Mammary epithelial cell (primary cell): Measurements from ENCODE around the gene TAX1BP3.

Experiments used
- EZH2 ChIP-seq: IDR thresholded peaks from 2 replicates; pipeline ENCODE4 v1.6.1; 2012; ENCODE audit warnings: low read length, inconsistent platforms, borderline replicate concordance
- TF ChIP-seq, protein P1 (sequence below), 2 donors: IDR thresholded peaks in 1 of 2; conservative IDR thresholded peaks in 1 of 2; 2 replicates each; pipeline ENCODE4 v1.5.1; 2011 to 2012; ENCODE audit warnings: inconsistent platforms in 2 of 2, low read length in 2 of 2, mild to moderate bottlenecking in 2 of 2, control low read depth in 1 of 2, low read depth in 1 of 2; ENCODE audit not compliant: insufficient read depth in 1 of 2; ENCODE audit errors: extremely low read depth in 1 of 2

GRCh38 chr17:3613124-3613523 lies 55.3 kb downstream of the TAX1BP3 start:
- TF ChIP-seq, protein P1, sequence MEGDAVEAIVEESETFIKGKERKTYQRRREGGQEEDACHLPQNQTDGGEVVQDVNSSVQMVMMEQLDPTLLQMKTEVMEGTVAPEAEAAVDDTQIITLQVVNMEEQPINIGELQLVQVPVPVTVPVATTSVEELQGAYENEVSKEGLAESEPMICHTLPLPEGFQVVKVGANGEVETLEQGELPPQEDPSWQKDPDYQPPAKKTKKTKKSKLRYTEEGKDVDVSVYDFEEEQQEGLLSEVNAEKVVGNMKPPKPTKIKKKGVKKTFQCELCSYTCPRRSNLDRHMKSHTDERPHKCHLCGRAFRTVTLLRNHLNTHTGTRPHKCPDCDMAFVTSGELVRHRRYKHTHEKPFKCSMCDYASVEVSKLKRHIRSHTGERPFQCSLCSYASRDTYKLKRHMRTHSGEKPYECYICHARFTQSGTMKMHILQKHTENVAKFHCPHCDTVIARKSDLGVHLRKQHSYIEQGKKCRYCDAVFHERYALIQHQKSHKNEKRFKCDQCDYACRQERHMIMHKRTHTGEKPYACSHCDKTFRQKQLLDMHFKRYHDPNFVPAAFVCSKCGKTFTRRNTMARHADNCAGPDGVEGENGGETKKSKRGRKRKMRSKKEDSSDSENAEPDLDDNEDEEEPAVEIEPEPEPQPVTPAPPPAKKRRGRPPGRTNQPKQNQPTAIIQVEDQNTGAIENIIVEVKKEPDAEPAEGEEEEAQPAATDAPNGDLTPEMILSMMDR (conservative IDR thresholded peaks at IDR 0.05 in 1 of 2, IDR thresholded peaks at IDR 0.05 in 1 of 2; ENCODE audit: extremely low read depth in 1 of 2, insufficient read depth in 1 of 2, low read depth in 1 of 2, low read length in 2 of 2) = no peak
- TF ChIP-seq EZH2 = no peak
